IMR-90 (cell line): ENCODE data around the gene MYCT1. TPM values are rescaled to one million over a fixed set of nuclear protein-coding genes. Genes with fewer than 3 reads are reported as not detected.

Experiments used
- ATAC-seq: fragments of 200-7000 bp; cut with Tn5 transposase; 2 replicates; pipeline ENCODE4 v1.9.1; 2020; ENCODE audit warnings: low read depth, mild to moderate bottlenecking, moderate library complexity
- BruUV-seq: library from RNA; stranded (reverse); fragments of 400-500 nt; replicated peaks from 2 replicates; lab custom pipeline; 2021; lab: Mats Ljungman, UMichigan
- CTCF ChIA-PET: fragments of 300-600 bp; formaldehyde crosslinking; extraction: SDS; loops from one replicate; lab custom pipeline; 2021; ENCODE audit warnings: antibody characterized with exemption; lab: Yijun Ruan, JAX
- POLR2A ChIA-PET: fragments of 300-600 bp; sonication (Branson Sonifier 250); formaldehyde crosslinking; loops from one replicate; lab custom pipeline; 2022; ENCODE audit warnings: antibody characterized with exemption; ENCODE audit not compliant: unreplicated experiment; lab: Charles Lee
- DNase-seq: peaks from one replicate; pipeline ENCODE4 v3.0.0; 2013
- H2AFZ ChIP-seq: replicated peaks from 2 replicates; pipeline ENCODE3; 2013; ENCODE audit warnings: low read length, mild to moderate bottlenecking; ENCODE audit not compliant: poor library complexity
- H2AK5ac ChIP-seq: 2 replicates; pipeline ENCODE4 v1.6.1; 2013; ENCODE audit warnings: low read depth, low read length, inconsistent platforms
- H2AK9ac ChIP-seq: replicated peaks from 2 replicates; pipeline ENCODE3; 2013; ENCODE audit warnings: mild to moderate bottlenecking, low read depth, low read length, moderate library complexity; ENCODE audit not compliant: poor library complexity
- H2BK120ac ChIP-seq: 2 replicates; pipeline ENCODE4 v1.6.1; 2013; ENCODE audit warnings: low read depth, low read length, inconsistent platforms
- H2BK15ac ChIP-seq: 3 replicates; pipeline ENCODE4 v1.6.1; 2013; ENCODE audit warnings: low read depth, low read length, inconsistent platforms
- H2BK20ac ChIP-seq: 2 replicates; pipeline ENCODE4 v1.6.1; 2013; ENCODE audit warnings: low read depth, mild to moderate bottlenecking, inconsistent platforms, low read length, moderate library complexity
- H2BK5ac ChIP-seq: 2 replicates; pipeline ENCODE4 v1.6.1; 2013; ENCODE audit warnings: mild to moderate bottlenecking, low read depth, low read length, inconsistent platforms; ENCODE audit not compliant: poor library complexity, severe bottlenecking
- H3K14ac ChIP-seq: replicated peaks from 2 replicates; pipeline ENCODE4 v1.6.1; 2013; ENCODE audit warnings: low read depth, low read length, inconsistent platforms
- H3K18ac ChIP-seq: 2 replicates; pipeline ENCODE4 v1.6.1; 2013; ENCODE audit warnings: low read depth, low read length, control low read depth
- H3K23ac ChIP-seq: 2 replicates; pipeline ENCODE4 v1.6.1; 2013; ENCODE audit warnings: low read depth, low read length, inconsistent platforms
- H3K27ac ChIP-seq: 2 replicates; pipeline ENCODE4 v1.5.1; 2013; ENCODE audit warnings: mild to moderate bottlenecking, control low read depth, low read length; ENCODE audit not compliant: insufficient read depth
- H3K27me3 ChIP-seq: 2 replicates; pipeline ENCODE4 v1.6.1; 2013; ENCODE audit warnings: low read length; ENCODE audit not compliant: control insufficient read depth, insufficient read depth
- H3K36me3 ChIP-seq: 2 replicates; pipeline ENCODE4 v1.6.1; 2013; ENCODE audit warnings: low read length, mixed read lengths; ENCODE audit not compliant: control insufficient read depth, insufficient read depth
- H3K4ac ChIP-seq: 2 replicates; pipeline ENCODE4 v1.6.1; 2013; ENCODE audit warnings: low read depth, low read length, inconsistent platforms
- H3K4me1 ChIP-seq: 2 replicates; pipeline ENCODE4 v1.6.1; 2013; ENCODE audit warnings: low read length, mixed read lengths; ENCODE audit not compliant: control insufficient read depth, insufficient read depth
- H3K4me2 ChIP-seq: 2 replicates; pipeline ENCODE4 v1.6.1; 2013; ENCODE audit warnings: low read depth, mild to moderate bottlenecking, control low read depth, low read length, moderate library complexity
- H3K4me3 ChIP-seq: 2 replicates; pipeline ENCODE4 v1.5.1; 2013; ENCODE audit warnings: low read depth, mild to moderate bottlenecking, control low read depth, low read length, moderate library complexity; ENCODE audit not compliant: insufficient read depth
- H3K56ac ChIP-seq: 2 replicates; pipeline ENCODE4 v1.6.1; 2013; ENCODE audit warnings: low read length, inconsistent platforms; ENCODE audit not compliant: insufficient read depth; ENCODE audit errors: extremely low read depth
- H3K79me1 ChIP-seq, 2 experiments: 2 replicates each; pipeline ENCODE4 v1.6.1; 2013; ENCODE audit warnings: low read length in 2 of 2, inconsistent platforms in 1 of 2, low read depth in 1 of 2
- H3K9ac ChIP-seq: 2 replicates; pipeline ENCODE4 v1.6.1; 2013; ENCODE audit warnings: low read depth, low read length, control low read depth
- H3K9me1 ChIP-seq: 2 replicates; pipeline ENCODE4 v1.6.1; 2013; ENCODE audit warnings: low read length, inconsistent platforms; ENCODE audit not compliant: insufficient read depth
- H3K9me3 ChIP-seq: 2 replicates; pipeline ENCODE4 v1.6.1; 2013; ENCODE audit warnings: low read length; ENCODE audit not compliant: control insufficient read depth, insufficient read depth
- H4K20me1 ChIP-seq: 2 replicates; pipeline ENCODE4 v1.6.1; 2013; ENCODE audit warnings: low read length, inconsistent platforms; ENCODE audit not compliant: insufficient read depth
- H4K5ac ChIP-seq: 2 replicates; pipeline ENCODE4 v1.6.1; 2013; ENCODE audit warnings: mild to moderate bottlenecking, low read depth, low read length, control low read depth
- H4K8ac ChIP-seq, 2 experiments: 2 replicates each; pipeline ENCODE4 v1.6.1; 2013; ENCODE audit warnings: low read depth in 2 of 2, low read length in 2 of 2, control low read depth in 1 of 2, inconsistent platforms in 1 of 2
- H4K91ac ChIP-seq: 2 replicates; pipeline ENCODE4 v1.6.1; 2013; ENCODE audit warnings: low read depth, low read length, inconsistent platforms; ENCODE audit not compliant: insufficient read depth
- BHLHE40 ChIP-seq: fragments of 150-350 bp; IDR thresholded peaks from 2 replicates; pipeline ENCODE4 v1.6.1; 2016; ENCODE audit warnings: mild to moderate bottlenecking, low read depth, low read length
- CHD1 ChIP-seq: IDR thresholded peaks from 2 replicates; pipeline ENCODE4 v1.6.1; 2012; ENCODE audit warnings: low read depth, low read length, improper control_type of control experiment
- CTCF ChIP-seq: conservative IDR thresholded peaks from 2 replicates; pipeline ENCODE4 v1.5.1; 2012; ENCODE audit warnings: mild to moderate bottlenecking, low read depth, low read length, improper control_type of control experiment
- ELK1 ChIP-seq: fragments of 150-350 bp; IDR thresholded peaks from 2 replicates; pipeline ENCODE4 v1.6.1; 2016; ENCODE audit warnings: low read depth, mild to moderate bottlenecking, low read length, moderate library complexity, borderline replicate concordance
- FOS ChIP-seq: fragments of 150-350 bp; IDR thresholded peaks from 2 replicates; pipeline ENCODE4 v1.6.1; 2016; ENCODE audit warnings: low read depth, low read length
- MXI1 ChIP-seq: IDR thresholded peaks from 2 replicates; pipeline ENCODE4 v1.6.1; 2012; ENCODE audit warnings: low read depth, mild to moderate bottlenecking, low read length, moderate library complexity, borderline replicate concordance
- NFE2L2 ChIP-seq: fragments of 150-350 bp; IDR thresholded peaks from 2 replicates; pipeline ENCODE4 v1.6.1; 2016; ENCODE audit warnings: low read depth, mild to moderate bottlenecking, low read length
- POLR2A ChIP-seq: IDR thresholded peaks from 2 replicates; pipeline ENCODE4 v1.6.1; 2012; ENCODE audit warnings: mild to moderate bottlenecking, low read depth, low read length
- RAD21 ChIP-seq: IDR thresholded peaks from 2 replicates; pipeline ENCODE4 v1.6.1; 2012; ENCODE audit warnings: low read length, improper control_type of control experiment
- RCOR1 ChIP-seq: IDR thresholded peaks from 2 replicates; pipeline ENCODE4 v1.6.1; 2012; ENCODE audit warnings: mild to moderate bottlenecking, low read length, improper control_type of control experiment; ENCODE audit not compliant: insufficient replicate concordance
- RFX5 ChIP-seq: IDR thresholded peaks from 2 replicates; pipeline ENCODE4 v1.8.0; 2012; ENCODE audit warnings: low read depth, mild to moderate bottlenecking, low read length, moderate library complexity
- SMC3 ChIP-seq: fragments of 150-350 bp; IDR thresholded peaks from 2 replicates; pipeline ENCODE4 v1.6.1; 2016; ENCODE audit warnings: low read depth, mild to moderate bottlenecking, antibody characterized with exemption, low read length, moderate library complexity
- USF2 ChIP-seq: fragments of 150-350 bp; IDR thresholded peaks from 2 replicates; pipeline ENCODE4 v1.6.1; 2017; ENCODE audit warnings: mild to moderate bottlenecking, antibody characterized with exemption, low read length, low read depth
- WGBS, 2 experiments: methylation state at CpG; one replicate each; pipeline versions ENCODE4 v1.1.5 to v1.1.7; 2013; ENCODE audit warnings: missing lambda C conversion rate in 2 of 2; ENCODE audit not compliant: insufficient read length in 1 of 2; ENCODE audit errors: extremely low coverage in 2 of 2; 5-methylcytosine and 5-hydroxymethylcytosine counted together
- dilution Hi-C: fragments of 300-500 bp; cut with HindIII; formaldehyde crosslinking; loops from one replicate; pipeline ENCODE4 v1.14.3; 2018; ENCODE audit warnings: low sequenced_read_pairs; ENCODE audit not compliant: unreplicated experiment
- in situ Hi-C: fragments of 300-500 bp; cut with MboI; formaldehyde crosslinking; loops from 3 replicates; pipeline ENCODE4 v1.14.3; 2019; ENCODE audit warnings: low sequenced_read_pairs, inconsistent platforms, mixed read lengths
- intact Hi-C: fragments of 100-400 bp; cut with micrococcal nuclease; formaldehyde crosslinking; loops from 2 replicates; pipeline ENCODE4 v1.10.0; 2022
- polyA plus RNA-seq, 3 experiments: library from polyadenylated mRNA; depleted of rRNA; stranded (reverse); fragments of >200 nt; gene quantifications; 2 replicates each; pipeline ENCODE4 v1.2.3, GENCODE V29; 2012; ENCODE audit warnings: low replicate concordance in 1 of 3
- total RNA-seq: library from RNA; depleted of rRNA; stranded (reverse); fragments of >200 nt; gene quantifications from 2 replicates; pipeline ENCODE4 v1.2.3, GENCODE V29; 2012

The MYCT1 gene
- total and polyA plus RNA-seq, 2 of the 4 experiments (the other 2 are of a cell fraction): 0.89 to 0.90 TPM

- H3K4ac ChIP-seq: peak overlapping the region; percentile 57; the same call in 1 of the 2 replicates
- no peak overlapping the region for H3K4me3 ChIP-seq
- H4K5ac ChIP-seq: peak overlapping the region; percentile 96; the same call in 1 of the 2 replicates
- peak overlapping the region; percentile 26; the same call in 1 of the 2 replicates for H3K56ac ChIP-seq
- peak overlapping the region; percentile 93 for H2BK120ac ChIP-seq
- H3K23ac ChIP-seq: peak overlapping the region; percentile 36; the same call in 1 of the 2 replicates
- H4K91ac ChIP-seq: peak overlapping the region; percentile 60
- ATAC-seq (no peak), DNase-seq (peak; percentile 30)
- H3K9ac ChIP-seq: peak overlapping the region; percentile 74; the same call in 1 of the 2 replicates
- peak overlapping the region; percentile 98 for H3K18ac ChIP-seq
- H3K79me1 ChIP-seq: no peaks in the 10 kb centered on the region; a peak in 1 of 4 replicates
- H2AK9ac ChIP-seq: no peak overlapping the region
- peak overlapping the region; percentile 82 for H3K4me2 ChIP-seq
- CTCF ChIA-PET: no interaction called here
- H4K20me1 ChIP-seq: no peaks in the 10 kb centered on the region
- no peaks in the 10 kb centered on the region; the same call in 1 of the 2 replicates for H3K9me1 ChIP-seq
- H3K14ac ChIP-seq: peak overlapping the region; percentile 68; the same call in 1 of the 2 replicates
- BruUV-seq: no TSS peak
- H2BK20ac ChIP-seq: peak overlapping the region; percentile 90
- in situ Hi-C loops: no loop called here
- no peaks in the 10 kb centered on the region for H3K9me3 ChIP-seq
- peak overlapping the region; percentile 3; the same call in 2 of the 3 replicates for H2BK15ac ChIP-seq
- H3K27me3 ChIP-seq: no peaks in the 10 kb centered on the region
- H2AK5ac ChIP-seq: no peak overlapping the region
- no peak overlapping the region for H2AFZ ChIP-seq
- dilution Hi-C loops: no loop called here
- H2BK5ac ChIP-seq: peak overlapping the region; percentile 96
- POLR2A ChIA-PET: interaction anchor here (0.6 kb wide), 1 partner anchor 386 kb away, joined by 6 read pairs; no protein-coding TSS in a partner anchor
- H3K4me1 ChIP-seq: peaks cover 17% of the 10 kb centered on the region
- WGBS, 2 experiments: no CpG with 5 or more reads among the region's 5 CpGs
- intact Hi-C loops: loop anchor here (5.0 kb wide), 1 partner anchor 63 kb away; the partner anchor contains the start of gene SYNE1
- TF ChIP-seq RCOR1 (no peak), MXI1 (no peak), POLR2A (no peak), ELK1 (no peak), RFX5 (no peak), BHLHE40 (no peak), CTCF (no peak), SMC3 (no peak), USF2 (no peak), NFE2L2 (no peak), FOS (no peak), CHD1 (no peak), RAD21 (no peak)
- 0 out of 2 replicates have a peak overlapping the region, but pooled peaks have one; percentile 100 for H3K27ac ChIP-seq
- H3K36me3 ChIP-seq: no peaks in the 10 kb centered on the region
- H4K8ac ChIP-seq: peak overlapping the region; percentile 94 to 97
Measured at GRCh38 chr6:152700427-152700826, 2.7 kb downstream of the MYCT1 start.
